Right atrium auricular region (tissue), 2 donors: ENCODE results near the gene BICDL2. TPM values are rescaled to one million over a fixed set of nuclear protein-coding genes. Genes with fewer than 3 reads are reported as not detected.
A peak's percentile ranks its signal among the peaks of the same experiment; 100 is the strongest.

Source experiments
- DNase-seq: peaks from one replicate; pipeline ENCODE4 v3.0.0-alpha.2; 2019; ENCODE audit warnings: low spot score
- H3K27ac ChIP-seq, 2 donors: fragments of 200-600 bp; sonication (generic); 1 replicate in 1 of 2; 2 replicates in 1 of 2; pipeline ENCODE4 v1.5.1; 2016 to 2019
- H3K27me3 ChIP-seq, 2 donors: fragments of 200-600 bp; sonication (generic); one replicate each; pipeline versions ENCODE4 v1.5.1 to v1.6.0; 2017 to 2019
- H3K36me3 ChIP-seq: fragments of 200-600 bp; sonication (generic); one replicate; pipeline ENCODE4 v1.5.1; 2016
- H3K4me1 ChIP-seq, 2 donors: fragments of 200-600 bp; sonication (generic); one replicate each; pipeline versions ENCODE4 v1.5.1 to v1.6.0; 2017 to 2019
- H3K4me3 ChIP-seq, 2 donors: fragments of 200-600 bp; sonication (generic); 1 replicate in 1 of 2; 2 replicates in 1 of 2; pipeline ENCODE4 v1.5.1; 2017 to 2019; ENCODE audit warnings: mild to moderate bottlenecking in 1 of 2, moderate library complexity in 1 of 2
- H3K9me3 ChIP-seq, 2 donors: fragments of 200-600 bp; sonication (generic); one replicate each; pipeline ENCODE4 v1.5.1; 2019
- CTCF ChIP-seq, 2 donors: fragments of 200-600 bp; sonication (generic); IDR thresholded peaks; one replicate each; pipeline ENCODE4 v1.5.1; 2019; ENCODE audit warnings: antibody characterized with exemption in 2 of 2
- total RNA-seq, 2 donors: library from RNA; depleted of rRNA; stranded (reverse); fragments of >200 nt; gene quantifications; one replicate each; pipeline ENCODE4 v1.1.0, GENCODE V29; 2016

The BICDL2 gene
- total RNA-seq, 2 donors from 2014 or later: 0.28 TPM; not detected in 1

- H3K27ac ChIP-seq: peak within 1 kb of the TSS; percentile 95 to 99
- H3K9me3 ChIP-seq: no peaks in the 10 kb centered on the region
- peak in 1 of 2 donors; percentile 26 for TF ChIP-seq CTCF (IDR thresholded peaks at IDR 0.05)
- peak within 1 kb of the TSS; percentile 74 to 94 for H3K4me3 ChIP-seq
- DNase-seq: peak; percentile 86
- H3K4me1 ChIP-seq: peaks cover 0 to 56% of the 10 kb centered on the region in 2 donors
- H3K27me3 ChIP-seq: peaks cover 0 to 11% of the 10 kb centered on the region in 2 donors
- H3K36me3 ChIP-seq: no peaks in the 10 kb centered on the region
These were observed 16.5 kb downstream of the BICDL2 start, which contains the start of gene TNFRSF12A for GRCh38 chr16:3020247-3020603. Gene TNFRSF12A, plus strand, starts transcription at chr16:3020368. Its CDS starts 30 bp downstream, at chr16:3020398.

GRCh38 chr16:3019594-3020246 is 17.0 kb downstream of the BICDL2 start:
- Histone ChIP-seq H3K4me3 (peak overlapping the region; percentile 74 to 94), H3K4me1 (peaks cover 0 to 51% of the 10 kb centered on the region in 2 donors), H3K27ac (peak overlapping the region in 1 of 2 donors; percentile 99), H3K9me3 (no peaks in the 10 kb centered on the region), H3K36me3 (no peaks in the 10 kb centered on the region), H3K27me3 (peaks cover 0 to 11% of the 10 kb centered on the region in 2 donors)
- DNase-seq: no peak
- no peak for TF ChIP-seq CTCF (IDR thresholded peaks at IDR 0.05)

GRCh38 chr16:3017794-3018506 is 18.8 kb downstream of the BICDL2 start, which contains the start of gene CLDN6:
Gene CLDN6, minus strand, starts transcription at chr16:3018183. Its CDS starts 2,162 bp downstream, at chr16:3016021.
- DNase-seq: no peak
- Histone ChIP-seq H3K9me3 (no peaks in the 10 kb centered on the region), H3K27me3 (peaks cover 0 to 11% of the 10 kb centered on the region in 2 donors), H3K36me3 (no peaks in the 10 kb centered on the region), H3K4me3 (no peak within 1 kb of the TSS), H3K27ac (no peak within 1 kb of the TSS), H3K4me1 (peaks cover 0 to 38% of the 10 kb centered on the region in 2 donors)
- no peak for TF ChIP-seq CTCF (IDR thresholded peaks at IDR 0.05)

- no peak for TF ChIP-seq CTCF (IDR thresholded peaks at IDR 0.05)
- Histone ChIP-seq H3K4me3 (no peak overlapping the region), H3K27ac (no peak overlapping the region), H3K27me3 (peaks cover 0 to 12% of the 10 kb centered on the region in 2 donors), H3K4me1 (peaks cover 0 to 32% of the 10 kb centered on the region in 2 donors), H3K9me3 (no peaks in the 10 kb centered on the region), H3K36me3 (no peaks in the 10 kb centered on the region)
- DNase-seq: no peak
These were observed 19.4 kb downstream of the BICDL2 start for GRCh38 chr16:3017344-3017743.

GRCh38 chr16:3015865-3016521 is 20.8 kb downstream of the BICDL2 start:
- DNase-seq: no peak
- no peak for TF ChIP-seq CTCF (IDR thresholded peaks at IDR 0.05)
- Histone ChIP-seq H3K27ac (no peak overlapping the region), H3K9me3 (no peaks in the 10 kb centered on the region), H3K36me3 (no peaks in the 10 kb centered on the region), H3K4me1 (peaks cover 0 to 19% of the 10 kb centered on the region in 2 donors), H3K4me3 (no peak overlapping the region), H3K27me3 (peaks cover 0 to 19% of the 10 kb centered on the region in 2 donors)
